ENCODE measurements around the gene NOL7.

Gene NOL7

DNA sequence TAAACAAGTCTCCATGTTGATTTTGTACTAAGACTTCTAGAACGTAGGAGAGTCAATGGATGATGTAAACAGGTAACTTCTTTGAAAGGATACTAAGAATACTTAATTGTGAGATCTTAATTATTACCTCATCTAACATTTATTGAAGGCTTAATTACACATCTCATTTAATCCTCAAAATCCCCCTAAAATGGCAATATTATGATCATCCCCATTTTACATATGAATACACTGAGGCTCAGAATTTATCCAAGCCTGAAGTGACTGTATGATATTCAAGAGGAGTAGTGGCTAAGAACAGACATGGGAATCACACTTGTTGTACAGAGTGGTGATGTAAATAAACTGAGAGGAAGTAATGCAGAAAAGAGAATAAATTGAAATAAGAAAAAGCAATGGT is 22.9 kb downstream of the NOL7 start:
- in situ Hi-C loops (cut with MboI; ENCODE audit: low pct_unique_long_range_greater_than_20kb, low sequenced_read_pairs): no loop called here
- DNase-seq: no peak

- in situ Hi-C loops (cut with MboI; ENCODE audit: low pct_unique_long_range_greater_than_20kb, low sequenced_read_pairs): no loop called here
These were observed 23.5 kb downstream of the NOL7 start for GRCh38 chr6:13638626-13639025.

DNA sequence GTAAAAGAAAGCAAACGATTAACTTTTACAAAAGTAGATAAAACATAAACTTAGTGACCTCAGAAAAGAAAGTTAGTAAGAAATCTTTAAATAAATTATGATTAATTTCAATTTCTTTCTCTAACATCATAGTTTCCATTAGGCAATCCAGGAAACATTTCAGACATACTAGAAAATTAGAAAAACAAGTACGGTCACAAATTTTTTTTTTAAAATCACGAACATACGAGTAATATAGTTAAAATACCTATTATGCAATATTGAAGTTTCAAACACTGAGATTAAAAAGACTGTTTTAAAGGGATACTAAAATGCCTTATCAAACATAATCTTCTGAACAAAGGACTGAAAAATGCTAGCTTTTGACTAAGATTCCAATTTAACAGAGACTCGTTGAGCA is 26.2 kb downstream of the NOL7 start:
- in situ Hi-C loops (cut with MboI; ENCODE audit: low pct_unique_long_range_greater_than_20kb, low sequenced_read_pairs): no loop called here
- DNase-seq: no peak

More at GRCh38 chr6:13638626-13639025, 23.5 kb downstream of the NOL7 start:
- no peak for DNase-seq

GRCh38 chr6:13643125-13643524 is 28.0 kb downstream of the NOL7 start:
- in situ Hi-C loops (cut with MboI; ENCODE audit: low pct_unique_long_range_greater_than_20kb, low sequenced_read_pairs): no loop called here
- DNase-seq: no peak

- in situ Hi-C loops (cut with MboI; ENCODE audit: low pct_unique_long_range_greater_than_20kb, low sequenced_read_pairs): no loop called here
- no peak for DNase-seq
These were observed 33.7 kb downstream of the NOL7 start for GRCh38 chr6:13648850-13649249.

DNA sequence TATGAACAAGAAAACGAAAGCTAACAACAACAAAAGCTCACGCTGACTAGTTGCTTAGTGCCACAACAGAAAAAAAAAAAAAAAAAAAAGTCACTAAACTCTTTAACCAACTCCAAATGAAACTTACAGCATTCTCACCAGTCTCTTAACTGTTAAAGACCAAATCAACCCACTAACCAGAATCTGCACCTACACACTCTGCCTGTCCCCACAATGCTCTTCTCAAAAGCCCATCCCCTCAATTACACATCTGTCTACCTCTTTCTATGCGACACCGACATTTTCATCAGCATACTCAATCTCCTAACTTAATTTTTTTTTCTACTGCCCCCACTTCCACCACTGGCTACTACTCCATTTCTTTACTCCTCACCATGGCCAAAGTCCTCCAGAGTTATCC is 34.3 kb downstream of the NOL7 start:
- in situ Hi-C loops (cut with MboI; ENCODE audit: low pct_unique_long_range_greater_than_20kb, low sequenced_read_pairs): no loop called here
- no peak for DNase-seq

- no peak for DNase-seq
- in situ Hi-C loops (cut with MboI; ENCODE audit: low pct_unique_long_range_greater_than_20kb, low sequenced_read_pairs): no loop called here
These were observed 38.2 kb downstream of the NOL7 start for GRCh38 chr6:13653296-13653695.

- in situ Hi-C loops (cut with MboI; ENCODE audit: low pct_unique_long_range_greater_than_20kb, low sequenced_read_pairs): no loop called here
- DNase-seq: no peak
These were observed 39.4 kb downstream of the NOL7 start for GRCh38 chr6:13654496-13654895.

DNA sequence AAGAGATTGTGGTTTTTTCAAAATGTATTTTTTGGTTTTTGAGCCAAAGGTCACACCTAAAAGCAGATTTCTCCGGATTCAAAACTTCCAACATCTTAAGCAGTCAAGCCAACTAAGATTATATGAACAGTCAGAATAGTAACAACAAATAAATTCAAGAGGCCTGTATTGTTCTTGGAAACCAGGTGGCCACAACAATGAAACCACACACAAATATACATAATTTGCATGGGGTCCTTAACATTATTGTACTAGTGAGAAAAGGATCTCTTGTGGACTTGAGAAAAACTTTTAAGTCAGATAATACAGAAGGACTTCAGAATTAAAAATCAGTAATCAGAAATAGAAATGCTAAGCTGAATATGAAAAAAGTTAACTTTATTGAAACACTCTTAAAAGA is 40.6 kb downstream of the NOL7 start:
- no peak for DNase-seq
- in situ Hi-C loops (cut with MboI; ENCODE audit: low pct_unique_long_range_greater_than_20kb, low sequenced_read_pairs): no loop called here

DNA sequence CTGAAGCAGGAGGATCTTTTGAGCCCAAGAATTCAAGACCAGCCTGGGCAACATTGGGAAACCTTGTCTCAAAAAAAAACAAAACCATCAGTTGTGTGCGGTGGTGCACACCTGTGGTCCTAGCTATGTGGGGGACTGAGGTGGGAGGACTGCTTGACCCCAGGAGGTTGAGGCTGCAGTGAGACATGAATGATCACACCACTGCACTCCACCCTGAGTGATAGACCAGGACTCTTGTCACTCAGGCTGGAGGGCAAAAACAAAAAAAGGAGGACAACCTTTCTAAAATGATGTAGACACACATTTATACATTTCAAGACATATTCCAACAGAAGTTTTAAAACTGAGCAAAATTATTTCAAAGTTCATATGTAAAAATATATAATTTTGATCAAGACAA is 45.1 kb downstream of the NOL7 start:
- in situ Hi-C loops (cut with MboI; ENCODE audit: low pct_unique_long_range_greater_than_20kb, low sequenced_read_pairs): no loop called here
- no peak for DNase-seq

DNA sequence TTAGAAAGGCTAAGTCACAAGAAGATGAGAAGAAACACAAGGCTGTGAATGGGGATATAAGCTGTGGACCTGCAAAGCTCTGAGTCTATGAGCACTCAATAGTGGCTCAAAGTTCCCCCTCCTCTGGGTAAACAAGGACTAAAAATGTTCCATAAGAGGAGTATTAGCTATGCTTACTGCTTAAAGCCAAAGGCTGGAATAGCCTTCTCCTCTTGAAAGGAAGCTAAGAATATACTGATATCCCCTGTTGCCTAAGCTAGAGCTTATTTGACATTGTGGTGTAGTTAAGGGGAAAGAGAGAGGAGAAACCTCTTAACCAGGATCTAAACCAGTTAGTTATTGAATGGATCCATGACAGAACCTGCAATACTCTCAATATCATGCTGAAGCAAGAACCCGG is 45.8 kb downstream of the NOL7 start:
- in situ Hi-C loops (cut with MboI; ENCODE audit: low pct_unique_long_range_greater_than_20kb, low sequenced_read_pairs): no loop called here
- DNase-seq: no peak

- in situ Hi-C loops (cut with MboI; ENCODE audit: low pct_unique_long_range_greater_than_20kb, low sequenced_read_pairs): no loop called here
- DNase-seq: no peak
These were observed 46.5 kb downstream of the NOL7 start for GRCh38 chr6:13661647-13662046.

GRCh38 chr6:13662651-13663334 is 47.7 kb downstream of the NOL7 start:
- in situ Hi-C loops (cut with MboI; ENCODE audit: low pct_unique_long_range_greater_than_20kb, low sequenced_read_pairs): no loop called here
- no peak for DNase-seq

GRCh38 chr6:13663986-13664385 is 48.9 kb downstream of the NOL7 start:
- in situ Hi-C loops (cut with MboI; ENCODE audit: low pct_unique_long_range_greater_than_20kb, low sequenced_read_pairs): no loop called here
- DNase-seq: no peak

GRCh38 chr6:13664703-13665352 is 49.7 kb downstream of the NOL7 start:
- DNase-seq: no peak
- in situ Hi-C loops (cut with MboI; ENCODE audit: low pct_unique_long_range_greater_than_20kb, low sequenced_read_pairs): no loop called here

- DNase-seq: no peak
- in situ Hi-C loops (cut with MboI; ENCODE audit: low pct_unique_long_range_greater_than_20kb, low sequenced_read_pairs): no loop called here
These were observed 51.3 kb downstream of the NOL7 start for GRCh38 chr6:13666194-13667105.

GRCh38 chr6:13667655-13668054 is 52.5 kb downstream of the NOL7 start:
- in situ Hi-C loops (cut with MboI; ENCODE audit: low pct_unique_long_range_greater_than_20kb, low sequenced_read_pairs): no loop called here
- no peak for DNase-seq

- in situ Hi-C loops (cut with MboI; ENCODE audit: low pct_unique_long_range_greater_than_20kb, low sequenced_read_pairs): no loop called here
- DNase-seq: no peak
These were observed 53.3 kb downstream of the NOL7 start for GRCh38 chr6:13668291-13668928.

DNA sequence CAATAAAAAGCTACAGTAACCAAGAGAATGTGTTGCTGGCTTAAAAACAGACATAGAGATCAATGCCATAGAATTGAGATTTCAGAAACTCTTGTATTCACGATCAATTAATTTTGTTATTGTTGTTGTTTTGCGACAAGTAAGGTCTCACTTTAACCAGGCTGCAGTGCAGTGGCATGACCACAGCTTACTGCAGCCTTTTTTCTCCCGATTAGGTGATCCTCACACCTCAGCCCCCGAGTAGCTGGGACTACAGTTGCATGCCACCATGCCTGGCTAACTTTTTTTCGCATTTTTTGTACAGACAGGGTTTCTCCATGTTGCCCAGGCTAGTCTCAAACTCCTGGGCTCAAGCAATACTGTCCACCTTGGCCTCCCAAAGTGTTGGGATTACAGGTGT is 54.3 kb downstream of the NOL7 start:
- no peak for DNase-seq
- in situ Hi-C loops (cut with MboI; ENCODE audit: low pct_unique_long_range_greater_than_20kb, low sequenced_read_pairs): no loop called here

Measured in KBM-7 (cell line).